ENCODE results near the gene MSS51. TPM values are rescaled to one million over a fixed set of nuclear protein-coding genes. Genes with fewer than 3 reads are reported as not detected.

The MSS51 gene
- total and polyA plus RNA-seq, 5 donors from 2014 or later = 0.13 to 3.9 (median 0.14) TPM; not detected in 2

- Histone ChIP-seq H3K4me1 (ENCODE audit: control insufficient read depth, insufficient read depth, low read length, poor library complexity, severe bottlenecking) (no peaks in the 10 kb centered on the region), H3K27ac (ENCODE audit: insufficient read depth, low read length, poor library complexity, severe bottlenecking) (no peak overlapping the region), H3K27me3 (ENCODE audit: control insufficient read depth, insufficient read depth, low read length) (no peaks in the 10 kb centered on the region), H3K9me3 (ENCODE audit: control insufficient read depth in 2 of 2, low read length in 2 of 2) (no peaks in the 10 kb centered on the region), H3K4me3 (ENCODE audit: low read depth, low read length) (no peak overlapping the region), H3K36me3 (ENCODE audit: control insufficient read depth, insufficient read depth, low read length) (peaks cover 89% of the 10 kb centered on the region)
- peaks cover 34% of the 10 kb centered on the region for H3K36me3 Mint-ChIP-seq
- DNase-seq (no peak), ATAC-seq (ENCODE audit: low read depth in 2 of 2) (no peak)
- H3K9me3 Mint-ChIP-seq = no peaks in the 10 kb centered on the region
- no peak overlapping the region for H3K4me3 Mint-ChIP-seq
- H3K4me1 Mint-ChIP-seq = peaks cover 0 to 8% (median 2%) of the 10 kb centered on the region in 4 donors
- no peak overlapping the region for H3K27ac Mint-ChIP-seq
- H3K27me3 Mint-ChIP-seq = no peaks in the 10 kb centered on the region
These were observed 46.8 kb downstream of the MSS51 start for GRCh38 chr10:73386583-73386982.

- peaks cover 54% of the 10 kb centered on the region for H3K36me3 Mint-ChIP-seq
- no peaks in the 10 kb centered on the region for H3K27me3 Mint-ChIP-seq
- ATAC-seq (ENCODE audit: low read depth in 2 of 2) (no peak), DNase-seq (peak in 1 of 3 donors; percentile 41)
- H3K4me1 Mint-ChIP-seq = peaks cover 3 to 4% (median 4%) of the 10 kb centered on the region in 4 donors
- H3K4me3 Mint-ChIP-seq = no peak overlapping the region
- no peaks in the 10 kb centered on the region for H3K9me3 ChIP-seq (ENCODE audit: control insufficient read depth in 2 of 2, low read length in 2 of 2)
- H3K27me3 ChIP-seq (ENCODE audit: control insufficient read depth, insufficient read depth, low read length) = no peaks in the 10 kb centered on the region
- H3K27ac ChIP-seq (ENCODE audit: insufficient read depth, low read length, poor library complexity, severe bottlenecking) = no peak overlapping the region
- H3K9me3 Mint-ChIP-seq = no peaks in the 10 kb centered on the region
- H3K4me3 ChIP-seq (ENCODE audit: low read depth, low read length) = no peak overlapping the region
- H3K36me3 ChIP-seq (ENCODE audit: control insufficient read depth, insufficient read depth, low read length) = peaks cover 90% of the 10 kb centered on the region
- no peaks in the 10 kb centered on the region for H3K4me1 ChIP-seq (ENCODE audit: control insufficient read depth, insufficient read depth, low read length, poor library complexity, severe bottlenecking)
- peak overlapping the region in 1 of 3 donors; percentile 39 for H3K27ac Mint-ChIP-seq
These were observed 54.2 kb downstream of the MSS51 start for GRCh38 chr10:73379064-73379748.

DNA sequence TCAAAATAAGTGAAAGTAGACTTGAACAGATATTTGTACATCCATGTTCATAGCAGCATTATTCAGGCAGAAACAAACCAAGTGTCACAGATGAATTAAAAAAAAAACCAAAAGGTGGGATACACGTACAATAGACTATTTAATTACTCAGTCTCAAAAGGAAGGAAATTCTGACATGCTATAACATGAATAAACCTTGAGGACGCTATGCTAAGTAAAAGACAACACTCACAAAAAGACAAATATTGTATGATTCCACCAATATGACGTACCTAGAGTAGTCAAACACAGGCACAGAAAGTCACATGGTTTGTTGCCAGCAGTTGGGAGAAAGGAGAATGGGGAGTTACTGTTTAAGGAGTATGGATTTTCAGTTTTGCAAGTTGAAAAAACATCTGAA, 56.7 kb downstream of the MSS51 start:
- Mint-ChIP-seq H3K4me1 (peaks cover 5 to 6% (median 6%) of the 10 kb centered on the region in 4 donors), H3K4me3 (no peak overlapping the region), H3K9me3 (no peaks in the 10 kb centered on the region), H3K36me3 (peaks cover 47% of the 10 kb centered on the region), H3K27ac (no peak overlapping the region), H3K27me3 (no peaks in the 10 kb centered on the region)
- ATAC-seq (ENCODE audit: low read depth in 2 of 2) (no peak), DNase-seq (no peak)
- Histone ChIP-seq H3K4me3 (ENCODE audit: low read depth, low read length) (no peak overlapping the region), H3K27me3 (ENCODE audit: control insufficient read depth, insufficient read depth, low read length) (no peaks in the 10 kb centered on the region), H3K4me1 (ENCODE audit: control insufficient read depth, insufficient read depth, low read length, poor library complexity, severe bottlenecking) (no peaks in the 10 kb centered on the region), H3K27ac (ENCODE audit: insufficient read depth, low read length, poor library complexity, severe bottlenecking) (no peak overlapping the region), H3K9me3 (ENCODE audit: control insufficient read depth in 2 of 2, low read length in 2 of 2) (no peaks in the 10 kb centered on the region), H3K36me3 (ENCODE audit: control insufficient read depth, insufficient read depth, low read length) (peaks cover 74% of the 10 kb centered on the region)

Other genes starting within 250 kb of the MSS51 start
- gene DNAJC9, start 186.3 kb downstream of the MSS51 start, total RNA-seq = 20.9 TPM
- gene DNAJC9, start 186.3 kb downstream of the MSS51 start, polyA plus RNA-seq = 10 to 100 TPM; 32.5 to 35.8 (median 33.9) TPM
- gene MRPS16, start 180.9 kb downstream of the MSS51 start, total RNA-seq = 29.3 TPM
- 100 to 1,000 TPM in 3 of 4 donors, 10 to 100 TPM in 1; 99.3 to 132 (median 116) TPM for gene MRPS16, start 180.9 kb downstream of the MSS51 start, polyA plus RNA-seq
- gene CFAP70, start 74.7 kb downstream of the MSS51 start, total RNA-seq = 2.6 TPM
- gene CFAP70, start 74.7 kb downstream of the MSS51 start, polyA plus RNA-seq = under 1 TPM in 2 of 4 donors, not detected in 2; 0.09 to 0.25 TPM
- gene ANXA7, start 19.5 kb downstream of the MSS51 start, total RNA-seq = 108 TPM
- gene ANXA7, start 19.5 kb downstream of the MSS51 start, polyA plus RNA-seq = 100 to 1,000 TPM; 233 to 325 (median 249) TPM
- gene PPP3CB, start 62.5 kb upstream of the MSS51 start, total RNA-seq = 42.4 TPM
- 10 to 100 TPM; 10.8 to 18.0 (median 11.0) TPM for gene PPP3CB, start 62.5 kb upstream of the MSS51 start, polyA plus RNA-seq
- gene USP54, start 157.8 kb upstream of the MSS51 start, total RNA-seq = 4.2 TPM
- 1 to 10 TPM in 3 of 4 donors, under 1 TPM in 1; 0.84 to 1.5 (median 1.0) TPM for gene USP54, start 157.8 kb upstream of the MSS51 start, polyA plus RNA-seq
- gene MYOZ1, start 207.9 kb upstream of the MSS51 start, total RNA-seq = not detected
- not detected for gene MYOZ1, start 207.9 kb upstream of the MSS51 start, polyA plus RNA-seq
- not detected for gene SYNPO2L, start 222.5 kb upstream of the MSS51 start, total RNA-seq
- not detected for gene SYNPO2L, start 222.5 kb upstream of the MSS51 start, polyA plus RNA-seq

Data from CD4-positive, CD25-positive, alpha-beta regulatory T cell (primary cell).